Embryonic facial prominence (tissue), 1 donor: ENCODE results near the gene IPCEF1.

ENCODE experiments used
- DNase-seq: peaks from one replicate; pipeline ENCODE4 v3.0.0-alpha.2; 2016; ENCODE audit errors: extremely low spot score

Gene IPCEF1

GRCh38 chr6:154295733-154296132 is 60.9 kb downstream of the IPCEF1 start:
- no peak for DNase-seq

DNA sequence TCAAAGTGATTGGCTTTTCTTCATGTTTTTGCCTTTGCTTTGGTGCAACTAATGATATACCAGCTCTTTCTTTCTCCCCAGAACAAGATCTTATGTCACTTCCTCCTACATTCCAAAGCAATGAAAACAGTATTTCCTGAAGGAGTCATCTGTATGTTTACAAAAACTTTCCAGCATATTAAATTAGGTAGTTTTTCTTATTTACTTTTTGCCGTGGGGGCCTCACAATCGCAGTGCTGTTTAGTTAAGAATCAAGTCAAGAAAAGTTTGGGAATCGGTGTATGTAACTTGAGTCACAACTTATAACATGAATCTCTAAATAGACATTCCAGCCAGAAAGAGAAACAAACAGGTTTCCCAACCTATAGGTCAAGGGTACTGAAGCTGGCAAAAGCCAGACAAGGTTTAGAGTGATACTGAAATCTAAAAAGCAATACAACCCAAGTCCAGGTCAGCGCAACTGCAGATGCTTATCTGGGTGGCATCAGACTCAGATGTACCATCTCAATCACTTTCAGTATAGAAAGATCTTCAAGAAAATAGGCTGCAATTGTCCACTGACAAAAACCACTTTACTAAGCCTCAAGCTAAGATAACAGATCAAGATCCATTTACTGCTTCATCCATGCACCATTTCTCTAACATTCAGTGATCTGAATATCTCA is 63.6 kb downstream of the IPCEF1 start:
- peak; percentile 37 for DNase-seq

- no peak for DNase-seq
Observed at GRCh38 chr6:154292066-154292465, 64.5 kb downstream of the IPCEF1 start.

DNA sequence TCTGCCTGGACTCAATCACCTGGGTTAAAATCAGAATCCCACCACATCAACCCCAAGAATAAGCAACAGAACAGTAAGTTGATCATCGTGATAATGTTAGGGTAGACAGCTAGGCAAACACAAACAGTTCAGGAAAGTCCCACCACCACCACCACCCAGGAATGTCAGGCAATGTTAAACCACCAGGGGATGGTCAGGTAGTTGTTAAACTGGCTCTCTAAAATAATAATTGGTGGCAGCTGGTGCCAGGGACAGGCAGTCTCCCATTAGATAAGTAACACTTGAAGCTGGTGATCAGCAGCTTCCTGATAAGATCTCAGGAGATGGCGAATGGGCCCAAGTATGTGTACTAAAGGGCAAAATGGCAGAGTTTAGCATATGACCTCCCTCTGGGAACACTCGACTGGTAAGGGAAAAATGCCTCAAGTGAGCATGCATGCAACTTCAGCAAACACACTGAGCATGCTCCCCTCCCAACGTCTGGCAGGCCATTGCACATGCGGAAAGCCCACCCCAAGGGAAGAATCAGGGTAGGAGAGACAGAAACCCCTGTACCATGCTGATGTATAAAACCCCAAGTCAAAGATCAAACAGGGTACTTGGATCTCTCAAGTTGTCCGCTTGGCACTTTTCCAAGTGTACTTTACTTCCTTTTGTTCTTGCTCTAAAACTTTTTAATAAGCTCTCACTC is 66.6 kb downstream of the IPCEF1 start:
- no peak for DNase-seq

GRCh38 chr6:154285826-154286225 is 70.8 kb downstream of the IPCEF1 start:
- no peak for DNase-seq

GRCh38 chr6:154284313-154284853 is 72.2 kb downstream of the IPCEF1 start:
- DNase-seq, result no peak

- no peak for DNase-seq
Observed at GRCh38 chr6:154280521-154280920, 76.1 kb downstream of the IPCEF1 start.

DNA sequence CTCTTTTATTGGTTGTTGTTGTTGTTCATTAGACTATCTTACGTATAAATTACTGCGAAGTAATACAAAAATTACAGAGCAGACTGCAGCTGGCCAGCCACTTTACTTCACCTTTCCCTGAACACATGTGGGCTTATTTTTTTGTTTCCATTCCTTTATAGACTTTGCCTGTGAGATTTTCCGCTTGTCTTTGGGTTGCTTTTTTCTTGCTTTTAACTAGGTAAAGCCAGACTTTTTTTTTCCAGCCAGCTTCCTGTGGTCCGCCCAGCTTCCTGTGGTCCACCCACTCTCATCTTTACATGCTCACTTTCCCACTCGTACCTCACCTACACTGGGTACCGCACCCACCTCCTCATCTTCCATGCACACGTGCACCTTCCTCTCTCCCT is 79.0 kb downstream of the IPCEF1 start:
- no peak for DNase-seq

- no peak for DNase-seq
Observed at GRCh38 chr6:154276810-154277628, 79.6 kb downstream of the IPCEF1 start.

DNA sequence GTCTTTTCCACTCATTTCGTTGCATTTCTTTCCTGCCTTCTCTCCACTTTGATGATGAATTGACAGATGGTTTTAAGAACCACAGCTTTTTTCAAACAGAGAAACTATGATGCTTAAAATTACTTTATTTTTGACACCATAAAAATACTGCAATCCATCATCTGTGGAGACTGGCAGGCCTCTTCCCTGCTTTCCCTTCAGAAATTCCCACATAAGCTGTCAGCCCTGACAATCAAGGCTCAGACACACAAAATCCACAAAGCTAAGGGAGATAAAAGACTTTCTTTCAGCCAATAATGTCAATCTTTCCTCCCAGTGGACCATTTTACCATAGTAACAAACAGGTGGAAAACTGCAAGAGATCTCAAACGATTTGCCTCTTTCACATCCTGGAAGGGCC is 82.4 kb downstream of the IPCEF1 start:
- DNase-seq, result no peak

DNA sequence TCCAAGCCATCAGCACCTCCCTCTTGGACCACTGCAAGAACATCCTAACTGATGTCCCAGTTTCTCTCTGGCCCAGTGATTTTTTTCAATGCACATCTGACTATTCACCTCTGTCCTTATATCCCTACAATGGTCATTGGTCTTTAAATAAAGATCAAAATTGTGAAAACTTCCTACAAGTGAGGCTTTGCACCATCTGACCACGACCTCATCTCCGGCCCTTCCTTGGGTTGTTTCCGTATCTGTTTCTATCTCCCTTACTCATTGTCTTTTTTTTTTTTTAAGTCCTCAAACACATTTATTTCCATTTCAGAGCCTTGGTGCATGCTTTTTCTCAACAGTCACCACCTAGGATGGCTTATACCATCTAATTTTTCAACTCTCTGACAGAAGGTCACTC is 88.1 kb downstream of the IPCEF1 start:
- DNase-seq, result no peak

DNA sequence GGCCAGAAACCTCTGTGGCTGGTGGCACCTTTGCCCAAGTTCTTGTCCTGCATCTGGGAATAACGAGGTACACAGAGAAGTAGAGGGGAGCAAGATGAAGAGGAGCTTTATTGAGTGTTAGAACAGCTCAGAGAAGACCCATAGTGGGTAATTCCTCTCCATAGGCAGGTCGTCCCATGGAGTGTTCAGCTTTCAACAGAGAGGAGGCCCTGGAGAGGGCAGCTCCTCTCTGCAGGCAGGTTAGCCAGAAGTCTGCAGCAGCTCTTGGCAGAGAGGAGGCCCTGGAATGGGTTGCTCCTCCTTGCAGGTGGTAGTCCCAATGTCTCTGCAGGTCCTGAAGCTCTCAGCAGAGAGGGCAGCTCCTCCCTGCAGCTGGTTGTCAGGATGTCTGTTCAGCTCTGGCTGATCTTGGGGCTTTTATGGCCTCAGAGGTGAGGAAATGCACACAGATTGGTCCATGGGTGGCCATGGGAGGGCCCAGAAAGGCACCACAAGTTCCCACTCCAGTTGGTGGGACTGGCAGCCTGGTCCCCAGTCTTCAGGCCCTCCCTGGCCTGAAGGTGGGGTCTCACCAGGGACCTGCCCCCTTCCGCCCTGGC is 89.0 kb downstream of the IPCEF1 start:
- DNase-seq, result no peak

GRCh38 chr6:154266560-154267099 is 90.0 kb downstream of the IPCEF1 start:
- no peak for DNase-seq

DNA sequence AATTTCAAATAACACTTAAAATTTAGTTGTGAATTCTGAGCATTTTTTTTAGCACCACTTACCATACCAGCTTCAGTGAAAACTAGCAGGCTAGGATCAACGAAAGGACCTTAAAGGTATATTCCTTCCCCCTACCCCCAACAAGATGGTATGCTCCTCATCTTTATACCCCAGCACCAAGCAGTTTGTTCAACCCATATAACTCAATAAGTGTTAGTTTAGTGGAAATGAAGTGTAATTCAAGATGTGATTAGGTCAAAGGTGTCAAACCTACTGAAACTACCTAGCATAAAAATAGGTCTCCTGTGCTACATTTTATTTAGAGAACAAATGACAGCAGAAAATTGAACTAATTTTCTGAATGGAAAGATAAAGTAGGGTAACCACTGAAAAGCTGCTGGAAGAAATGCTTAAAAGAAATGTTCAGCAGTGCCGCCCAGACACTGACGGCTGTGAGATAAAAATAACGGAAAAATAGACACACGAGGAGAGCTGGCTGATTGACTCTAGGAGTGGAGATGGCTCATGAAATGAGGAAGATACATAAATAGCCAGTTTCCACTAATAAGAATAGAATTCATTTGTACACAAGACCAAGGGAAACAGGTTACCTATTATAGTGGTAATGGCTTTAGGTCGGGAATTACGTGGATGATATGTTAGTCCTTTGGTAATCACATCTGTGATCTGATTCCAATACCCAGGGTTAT is 94.8 kb downstream of the IPCEF1 start:
- no peak for DNase-seq

- DNase-seq, result no peak
Observed at GRCh38 chr6:154258064-154258757, 98.4 kb downstream of the IPCEF1 start.

GRCh38 chr6:154257067-154257466 is 99.5 kb downstream of the IPCEF1 start:
- DNase-seq, result no peak

GRCh38 chr6:154252678-154253077 is 103.9 kb downstream of the IPCEF1 start:
- no peak for DNase-seq

DNA sequence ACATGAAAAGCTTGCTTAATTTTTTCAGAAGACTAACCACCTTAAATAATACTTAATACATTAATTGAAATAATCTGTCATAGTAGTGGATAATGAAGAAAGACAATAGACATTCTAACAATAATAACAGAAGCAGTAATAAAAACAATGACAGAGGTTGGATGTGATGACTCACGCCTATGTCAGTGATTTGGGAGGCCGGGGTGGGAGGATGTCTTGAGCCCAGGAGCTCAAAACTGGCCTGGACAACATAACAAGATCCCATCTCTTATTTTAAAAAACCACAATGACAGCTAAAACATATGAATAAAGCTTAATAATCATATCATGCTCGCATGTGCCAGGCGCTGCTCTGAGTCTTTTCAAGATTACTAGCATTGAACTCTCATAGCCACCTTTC is 105.5 kb downstream of the IPCEF1 start:
- no peak for DNase-seq

DNA sequence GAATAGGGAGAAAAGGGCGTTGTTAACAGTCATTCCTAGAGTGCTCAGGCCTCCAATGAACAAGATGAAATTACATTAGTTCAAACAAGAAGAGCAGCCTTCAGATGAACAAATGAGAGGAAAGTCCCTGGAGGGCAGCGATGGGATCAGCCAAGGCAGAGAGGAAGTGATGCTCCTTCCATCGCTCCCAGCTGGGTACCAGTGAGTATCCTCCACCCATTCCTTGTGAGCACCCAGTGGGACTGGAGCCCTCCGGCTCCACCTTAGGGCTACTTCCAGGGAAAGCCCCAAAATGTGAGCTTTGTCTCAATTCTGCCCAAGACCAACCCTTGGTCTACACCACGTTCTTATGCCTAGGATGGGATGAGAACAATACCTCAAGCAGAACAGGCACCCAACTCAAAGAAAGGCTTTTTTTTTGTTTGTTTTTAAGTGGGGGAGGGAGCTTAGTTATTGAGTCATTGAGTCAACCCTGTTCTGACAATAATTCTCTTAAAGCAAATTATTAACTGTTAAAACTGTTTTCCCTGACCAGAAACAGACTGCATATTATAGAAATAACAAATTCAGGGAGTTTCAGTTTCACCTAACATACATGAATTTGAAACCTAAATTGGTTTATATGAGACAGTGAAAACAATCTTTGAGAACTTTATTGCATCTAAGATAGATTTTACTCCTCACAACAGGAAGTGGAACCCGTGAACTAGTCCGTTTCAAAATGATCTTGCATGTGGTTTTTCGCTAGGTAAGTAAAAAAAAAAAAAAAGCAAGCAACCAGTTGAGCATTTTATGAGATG is 106.9 kb downstream of the IPCEF1 start:
- DNase-seq, result no peak
